SK-N-SH treated with all-trans-retinoic acid at 6 μM for 48 hours (cell line): ENCODE measurements around the gene EXOC8.

ENCODE experiments used
- ATAC-seq: fragments of 200-7000 bp; cut with Tn5 transposase; 3 replicates; pipeline ENCODE4 v1.9.1; 2020; ENCODE audit warnings: mild to moderate bottlenecking, moderate library complexity
- ARNTL ChIP-seq: fragments of 450-650 bp; formaldehyde crosslinking; IDR thresholded peaks from 2 replicates; pipeline ENCODE4 v1.5.0; 2020; ENCODE audit warnings: low read depth, mild to moderate bottlenecking, moderate library complexity, borderline replicate concordance
- CSDC2 ChIP-seq: fragments of 250-450 bp; sonication (Bioruptor Pico); IDR thresholded peaks from 2 replicates; pipeline ENCODE4 v1.5.0; 2020; ENCODE audit warnings: mild to moderate bottlenecking, moderate library complexity
- ESRRG ChIP-seq: fragments of 250-450 bp; sonication (Bioruptor Pico); IDR thresholded peaks from 2 replicates; pipeline ENCODE4 v1.6.1; 2021; ENCODE audit warnings: mild to moderate bottlenecking
- GLIS3 ChIP-seq: fragments of 250-450 bp; sonication (Bioruptor Pico); IDR thresholded peaks from 2 replicates; pipeline ENCODE4 v1.5.0; 2020; ENCODE audit warnings: mild to moderate bottlenecking, moderate library complexity
- ISL1 ChIP-seq: fragments of 250-450 bp; sonication (Bioruptor Pico); IDR thresholded peaks from 2 replicates; pipeline ENCODE4 v2.1.2; 2022; ENCODE audit warnings: mild to moderate bottlenecking, moderate library complexity
- OSR1 ChIP-seq: fragments of 250-450 bp; sonication (Bioruptor Pico); IDR thresholded peaks from 2 replicates; pipeline ENCODE4 v1.8.0; 2022; ENCODE audit warnings: moderate library complexity, mild to moderate bottlenecking, inconsistent platforms
- PPARA ChIP-seq: fragments of 250-450 bp; sonication (Bioruptor Pico); IDR thresholded peaks from 2 replicates; pipeline ENCODE4 v1.5.0; 2020; ENCODE audit warnings: mild to moderate bottlenecking, borderline replicate concordance
- RARB ChIP-seq: fragments of 250-450 bp; sonication (Bioruptor Pico); IDR thresholded peaks from 2 replicates; pipeline ENCODE4 v1.8.0; 2021; ENCODE audit warnings: mild to moderate bottlenecking, moderate library complexity
- SNAI2 ChIP-seq: fragments of 250-450 bp; sonication (Bioruptor Pico); IDR thresholded peaks from 2 replicates; pipeline ENCODE4 v1.5.0; 2020; ENCODE audit warnings: mild to moderate bottlenecking, moderate library complexity
- TCF4 ChIP-seq: fragments of 250-450 bp; sonication (Bioruptor Pico); IDR thresholded peaks from 2 replicates; pipeline ENCODE4 v1.8.0; 2021; ENCODE audit warnings: mild to moderate bottlenecking, moderate library complexity, borderline replicate concordance
- TOX ChIP-seq: fragments of 250-450 bp; sonication (Bioruptor Pico); IDR thresholded peaks from 2 replicates; pipeline ENCODE4 v1.8.0; 2021; ENCODE audit warnings: mild to moderate bottlenecking, moderate library complexity, borderline replicate concordance
- ZC3H10 ChIP-seq: fragments of 250-450 bp; sonication (Bioruptor Pico); IDR thresholded peaks from 2 replicates; pipeline ENCODE4 v1.5.1; 2021; ENCODE audit warnings: mild to moderate bottlenecking, moderate library complexity
- ZFP3 ChIP-seq: fragments of 250-450 bp; sonication (Bioruptor Pico); IDR thresholded peaks from 2 replicates; pipeline ENCODE4 v1.5.0; 2020; ENCODE audit warnings: mild to moderate bottlenecking, moderate library complexity
- ZFP30 ChIP-seq: fragments of 450-650 bp; formaldehyde crosslinking; IDR thresholded peaks from 2 replicates; pipeline ENCODE4 v1.5.0; 2022; ENCODE audit warnings: mild to moderate bottlenecking, moderate library complexity
- ZNF565 ChIP-seq: fragments of 450-650 bp; formaldehyde crosslinking; conservative IDR thresholded peaks from 2 replicates; pipeline ENCODE4 v1.5.0; 2020; ENCODE audit warnings: low read depth, mild to moderate bottlenecking, moderate library complexity
- ZNF70 ChIP-seq: fragments of 450-650 bp; formaldehyde crosslinking; IDR thresholded peaks from 2 replicates; pipeline ENCODE4 v1.5.0; 2020; ENCODE audit warnings: mild to moderate bottlenecking, moderate library complexity
- ZNF8 ChIP-seq: fragments of 450-650 bp; formaldehyde crosslinking; IDR thresholded peaks from 2 replicates; pipeline ENCODE4 v1.5.0; 2020; ENCODE audit warnings: mild to moderate bottlenecking, moderate library complexity
- TF ChIP-seq, protein P1 (sequence below): fragments of 250-450 bp; sonication (Bioruptor Pico); IDR thresholded peaks from 2 replicates; pipeline ENCODE4 v1.8.0; 2021; ENCODE audit warnings: low read depth, mild to moderate bottlenecking, moderate library complexity, borderline replicate concordance
- TF ChIP-seq, protein P2 (sequence below): fragments of 250-450 bp; sonication (Bioruptor Pico); IDR thresholded peaks from 2 replicates; pipeline ENCODE4 v1.8.0; 2020; ENCODE audit warnings: mild to moderate bottlenecking, moderate library complexity, borderline replicate concordance
- TF ChIP-seq, protein P3 (sequence below): fragments of 250-450 bp; sonication (Bioruptor Pico); IDR thresholded peaks from 2 replicates; pipeline ENCODE4 v1.5.1; 2020; ENCODE audit warnings: low read depth, mild to moderate bottlenecking, moderate library complexity
- TF ChIP-seq, protein P4 (sequence below): fragments of 250-450 bp; sonication (Bioruptor Pico); IDR thresholded peaks from 2 replicates; pipeline ENCODE4 v1.5.1; 2021; ENCODE audit warnings: mild to moderate bottlenecking, moderate library complexity

Gene EXOC8

DNA sequence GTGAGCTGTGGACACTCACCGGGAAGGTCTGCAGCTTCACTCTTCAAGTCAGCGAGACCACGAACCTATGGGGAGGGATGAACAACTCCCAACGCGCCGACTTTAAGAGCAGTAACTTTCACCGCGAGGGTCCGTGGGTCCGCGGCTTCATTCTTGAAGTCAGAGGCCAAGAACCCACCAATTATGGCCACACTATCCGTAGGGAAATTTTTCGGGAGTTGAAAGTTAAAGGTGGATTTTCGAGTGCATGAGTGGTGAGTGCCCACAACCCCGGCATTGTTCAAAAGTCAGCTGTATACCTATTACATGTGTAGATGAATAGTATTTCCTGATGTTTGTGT is 19.7 kb downstream of the EXOC8 start (continued):
- TF ChIP-seq, protein P1, sequence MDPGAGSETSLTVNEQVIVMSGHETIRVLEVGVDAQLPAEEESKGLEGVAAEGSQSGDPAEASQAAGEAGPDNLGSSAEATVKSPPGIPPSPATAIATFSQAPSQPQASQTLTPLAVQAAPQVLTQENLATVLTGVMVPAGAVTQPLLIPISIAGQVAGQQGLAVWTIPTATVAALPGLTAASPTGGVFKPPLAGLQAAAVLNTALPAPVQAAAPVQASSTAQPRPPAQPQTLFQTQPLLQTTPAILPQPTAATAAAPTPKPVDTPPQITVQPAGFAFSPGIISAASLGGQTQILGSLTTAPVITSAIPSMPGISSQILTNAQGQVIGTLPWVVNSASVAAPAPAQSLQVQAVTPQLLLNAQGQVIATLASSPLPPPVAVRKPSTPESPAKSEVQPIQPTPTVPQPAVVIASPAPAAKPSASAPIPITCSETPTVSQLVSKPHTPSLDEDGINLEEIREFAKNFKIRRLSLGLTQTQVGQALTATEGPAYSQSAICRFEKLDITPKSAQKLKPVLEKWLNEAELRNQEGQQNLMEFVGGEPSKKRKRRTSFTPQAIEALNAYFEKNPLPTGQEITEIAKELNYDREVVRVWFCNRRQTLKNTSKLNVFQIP (CRISPR knock-in tag), result no peak
- no peak for TF ChIP-seq ZNF8
- TF ChIP-seq ISL1, result no peak

DNA sequence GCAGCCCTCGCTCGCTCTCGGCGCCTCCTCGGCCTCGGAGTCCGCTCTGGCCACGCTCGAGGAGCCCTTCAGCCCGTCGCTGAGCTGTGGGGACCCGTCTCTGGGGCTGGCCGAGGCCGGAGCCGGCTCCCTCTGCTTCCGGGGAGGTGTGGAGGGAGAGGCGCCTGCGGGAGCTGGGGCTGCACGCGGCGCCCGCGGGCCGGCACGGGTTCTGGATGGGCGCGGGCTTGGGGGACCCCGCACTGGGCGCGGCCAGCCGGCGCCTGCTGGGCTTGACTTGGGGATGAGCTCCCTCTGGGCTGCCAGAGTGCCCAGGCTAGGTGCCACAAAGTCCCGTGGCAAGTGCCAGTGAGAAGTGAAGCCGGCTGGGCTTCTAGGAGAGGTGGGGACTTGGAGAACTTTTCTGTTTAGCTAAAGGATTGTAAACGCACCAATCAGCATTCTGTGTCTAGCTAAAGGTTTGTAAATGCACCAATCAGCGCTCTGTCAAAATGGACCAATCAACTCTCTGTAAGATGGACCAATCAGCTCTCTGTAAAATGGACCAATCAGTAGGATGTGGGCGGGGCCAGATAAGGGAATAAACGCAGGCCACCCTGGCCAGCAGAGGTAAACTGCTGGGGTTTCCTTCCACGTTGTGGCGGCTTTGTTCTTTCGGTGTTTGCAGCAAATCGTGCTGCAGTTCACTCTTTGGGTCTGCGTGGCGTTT is 20.2 kb downstream of the EXOC8 start:
- TF ChIP-seq CSDC2, result no peak
- no peak for TF ChIP-seq OSR1 (CRISPR knock-in tag)
- no peak for TF ChIP-seq ZC3H10 (CRISPR knock-in tag)
- TF ChIP-seq GLIS3 (CRISPR knock-in tag), result no peak
- TF ChIP-seq, protein P2, sequence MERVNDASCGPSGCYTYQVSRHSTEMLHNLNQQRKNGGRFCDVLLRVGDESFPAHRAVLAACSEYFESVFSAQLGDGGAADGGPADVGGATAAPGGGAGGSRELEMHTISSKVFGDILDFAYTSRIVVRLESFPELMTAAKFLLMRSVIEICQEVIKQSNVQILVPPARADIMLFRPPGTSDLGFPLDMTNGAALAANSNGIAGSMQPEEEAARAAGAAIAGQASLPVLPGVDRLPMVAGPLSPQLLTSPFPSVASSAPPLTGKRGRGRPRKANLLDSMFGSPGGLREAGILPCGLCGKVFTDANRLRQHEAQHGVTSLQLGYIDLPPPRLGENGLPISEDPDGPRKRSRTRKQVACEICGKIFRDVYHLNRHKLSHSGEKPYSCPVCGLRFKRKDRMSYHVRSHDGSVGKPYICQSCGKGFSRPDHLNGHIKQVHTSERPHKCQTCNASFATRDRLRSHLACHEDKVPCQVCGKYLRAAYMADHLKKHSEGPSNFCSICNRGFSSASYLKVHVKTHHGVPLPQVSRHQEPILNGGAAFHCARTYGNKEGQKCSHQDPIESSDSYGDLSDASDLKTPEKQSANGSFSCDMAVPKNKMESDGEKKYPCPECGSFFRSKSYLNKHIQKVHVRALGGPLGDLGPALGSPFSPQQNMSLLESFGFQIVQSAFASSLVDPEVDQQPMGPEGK (CRISPR knock-in tag), result no peak
- TF ChIP-seq, protein P3, sequence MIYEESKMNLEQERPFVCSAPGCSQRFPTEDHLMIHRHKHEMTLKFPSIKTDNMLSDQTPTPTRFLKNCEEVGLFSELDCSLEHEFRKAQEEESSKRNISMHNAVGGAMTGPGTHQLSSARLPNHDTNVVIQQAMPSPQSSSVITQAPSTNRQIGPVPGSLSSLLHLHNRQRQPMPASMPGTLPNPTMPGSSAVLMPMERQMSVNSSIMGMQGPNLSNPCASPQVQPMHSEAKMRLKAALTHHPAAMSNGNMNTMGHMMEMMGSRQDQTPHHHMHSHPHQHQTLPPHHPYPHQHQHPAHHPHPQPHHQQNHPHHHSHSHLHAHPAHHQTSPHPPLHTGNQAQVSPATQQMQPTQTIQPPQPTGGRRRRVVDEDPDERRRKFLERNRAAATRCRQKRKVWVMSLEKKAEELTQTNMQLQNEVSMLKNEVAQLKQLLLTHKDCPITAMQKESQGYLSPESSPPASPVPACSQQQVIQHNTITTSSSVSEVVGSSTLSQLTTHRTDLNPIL (CRISPR knock-in tag), result no peak
- no peak for TF ChIP-seq ZFP30
- TF ChIP-seq TCF4 (CRISPR knock-in tag), result no peak
- no peak for TF ChIP-seq ZNF70 (CRISPR knock-in tag)
- no peak for TF ChIP-seq PPARA (CRISPR knock-in tag)
- TF ChIP-seq ESRRG, result no peak
- TF ChIP-seq ZNF8, result no peak
- no peak for TF ChIP-seq SNAI2
- no peak for TF ChIP-seq ISL1
- TF ChIP-seq RARB (CRISPR knock-in tag), result no peak
- TF ChIP-seq ZFP3, result no peak
- ATAC-seq, result no peak

DNA sequence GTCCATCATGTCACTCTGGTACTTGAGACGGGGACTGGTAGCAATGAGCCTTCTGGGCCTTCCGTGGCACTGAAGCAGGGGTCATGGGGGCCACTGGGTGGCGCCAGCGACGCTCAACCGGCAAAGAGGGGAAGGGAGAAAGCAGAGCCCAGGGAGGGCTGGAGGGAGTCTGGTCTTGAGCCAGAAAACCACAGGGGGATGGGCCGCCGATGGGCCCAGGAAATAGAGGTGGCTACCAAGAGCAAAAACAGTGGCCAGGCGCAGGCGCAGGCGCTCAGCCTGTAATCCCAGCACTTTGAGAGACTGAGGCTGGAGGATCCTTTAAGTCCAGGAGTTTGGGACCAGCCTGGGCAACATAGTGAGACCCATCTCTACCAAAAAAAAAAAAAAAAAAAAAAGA is 21.8 kb downstream of the EXOC8 start:
- TF ChIP-seq TOX (no peak), OSR1 (CRISPR knock-in tag) (no peak), GLIS3 (CRISPR knock-in tag) (no peak), ZFP3 (no peak), ZNF8 (no peak), ZNF565 (no peak), ARNTL (CRISPR knock-in tag) (no peak)
- TF ChIP-seq, protein P4, sequence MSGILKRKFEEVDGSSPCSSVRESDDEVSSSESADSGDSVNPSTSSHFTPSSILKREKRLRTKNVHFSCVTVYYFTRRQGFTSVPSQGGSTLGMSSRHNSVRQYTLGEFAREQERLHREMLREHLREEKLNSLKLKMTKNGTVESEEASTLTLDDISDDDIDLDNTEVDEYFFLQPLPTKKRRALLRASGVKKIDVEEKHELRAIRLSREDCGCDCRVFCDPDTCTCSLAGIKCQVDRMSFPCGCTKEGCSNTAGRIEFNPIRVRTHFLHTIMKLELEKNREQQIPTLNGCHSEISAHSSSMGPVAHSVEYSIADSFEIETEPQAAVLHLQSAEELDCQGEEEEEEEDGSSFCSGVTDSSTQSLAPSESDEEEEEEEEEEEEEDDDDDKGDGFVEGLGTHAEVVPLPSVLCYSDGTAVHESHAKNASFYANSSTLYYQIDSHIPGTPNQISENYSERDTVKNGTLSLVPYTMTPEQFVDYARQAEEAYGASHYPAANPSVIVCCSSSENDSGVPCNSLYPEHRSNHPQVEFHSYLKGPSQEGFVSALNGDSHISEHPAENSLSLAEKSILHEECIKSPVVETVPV (CRISPR knock-in tag), result no peak
- TF ChIP-seq, protein P1 (CRISPR knock-in tag), result no peak
- TF ChIP-seq, all 23 proteins: peak for 0
- peak; percentile 97 for ATAC-seq

DNA sequence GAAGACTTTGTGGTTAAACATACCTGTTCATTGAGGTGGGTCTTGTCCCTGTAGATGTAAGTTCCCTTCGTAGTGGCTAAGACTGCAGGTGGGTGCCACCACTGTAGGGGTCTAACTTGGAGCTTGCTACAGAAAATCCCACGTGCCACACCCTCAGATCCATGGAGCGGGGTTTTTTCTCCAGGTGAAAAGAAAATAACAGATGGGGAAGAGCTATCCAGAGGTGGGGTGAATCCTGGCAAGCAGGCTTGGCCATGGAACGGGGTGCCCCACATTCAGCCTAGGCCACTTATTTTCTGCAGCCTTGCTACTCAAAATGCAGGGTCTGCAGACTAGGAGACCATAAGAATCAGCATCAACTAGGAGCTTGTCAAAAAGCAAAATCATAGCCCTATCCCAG is 24.0 kb downstream of the EXOC8 start:
- no peak for ATAC-seq
- TF ChIP-seq PPARA (CRISPR knock-in tag) (no peak), ZNF8 (no peak), CSDC2 (no peak), ZFP30 (no peak), ZFP3 (no peak), ISL1 (no peak), TCF4 (CRISPR knock-in tag) (no peak), ZC3H10 (CRISPR knock-in tag) (no peak), TOX (no peak), ARNTL (CRISPR knock-in tag) (no peak), SNAI2 (no peak)
- TF ChIP-seq, protein P1 (CRISPR knock-in tag), result no peak
- TF ChIP-seq, protein P4 (CRISPR knock-in tag), result no peak
- TF ChIP-seq, protein P2 (CRISPR knock-in tag), result no peak
